ENCODE measurements around the gene CPNE1.

The CPNE1 gene

GRCh38 chr20:35618263-35619131 lies 46.2 kb downstream of the CPNE1 start:
- DNase-seq: peak; percentile 16

GRCh38 chr20:35617397-35618262 lies 47.1 kb downstream of the CPNE1 start:
- no peak for DNase-seq

- DNase-seq: peak; percentile 47
These were observed 48.0 kb downstream of the CPNE1 start for GRCh38 chr20:35616465-35617396.

- DNase-seq: peak; percentile 97
These were observed 48.8 kb downstream of the CPNE1 start, which contains the start of gene SPAG4 for GRCh38 chr20:35615667-35616464. TSS of gene SPAG4 (plus strand) at chr20:35615829. CDS start at chr20:35616004, 175 bp downstream.

GRCh38 chr20:35611482-35611881 lies 53.2 kb downstream of the CPNE1 start:
- no peak for DNase-seq

GRCh38 chr20:35610833-35611427 lies 53.8 kb downstream of the CPNE1 start:
- no peak for DNase-seq

GRCh38 chr20:35607003-35607735 lies 57.5 kb downstream of the CPNE1 start:
- DNase-seq: no peak

GRCh38 chr20:35606127-35606526 lies 58.6 kb downstream of the CPNE1 start:
- DNase-seq: no peak

- DNase-seq: no peak
These were observed 60.3 kb downstream of the CPNE1 start for GRCh38 chr20:35604449-35604747.

GRCh38 chr20:35603695-35604448 lies 60.8 kb downstream of the CPNE1 start:
- no peak for DNase-seq

- no peak for DNase-seq
These were observed 61.7 kb downstream of the CPNE1 start for GRCh38 chr20:35602851-35603495.

- DNase-seq: no peak
These were observed 62.7 kb downstream of the CPNE1 start for GRCh38 chr20:35601990-35602389.

- DNase-seq: peak; percentile 43
These were observed 63.4 kb downstream of the CPNE1 start for GRCh38 chr20:35600993-35601973.

- no peak for DNase-seq
These were observed 64.3 kb downstream of the CPNE1 start for GRCh38 chr20:35600176-35600992.

GRCh38 chr20:35599776-35600120 lies 65.0 kb downstream of the CPNE1 start:
- no peak for DNase-seq

GRCh38 chr20:35598899-35599775 lies 65.6 kb downstream of the CPNE1 start:
- no peak for DNase-seq

Data from NCI-H226 (cell line).